ENCODE measurements around the gene PCDHGB4. TPM values are rescaled to one million over a fixed set of nuclear protein-coding genes. Genes with fewer than 3 reads are reported as not detected.
A peak's percentile ranks its signal among the peaks of the same experiment; 100 is the strongest.

Gene PCDHGB4
- total and polyA plus RNA-seq, 9 of the 15 experiments (the other 6 are each of a cell fraction or from before 2014, with no cell fraction given), result 0.01 to 0.14 (median 0.03) TPM; not detected in 5

DNA sequence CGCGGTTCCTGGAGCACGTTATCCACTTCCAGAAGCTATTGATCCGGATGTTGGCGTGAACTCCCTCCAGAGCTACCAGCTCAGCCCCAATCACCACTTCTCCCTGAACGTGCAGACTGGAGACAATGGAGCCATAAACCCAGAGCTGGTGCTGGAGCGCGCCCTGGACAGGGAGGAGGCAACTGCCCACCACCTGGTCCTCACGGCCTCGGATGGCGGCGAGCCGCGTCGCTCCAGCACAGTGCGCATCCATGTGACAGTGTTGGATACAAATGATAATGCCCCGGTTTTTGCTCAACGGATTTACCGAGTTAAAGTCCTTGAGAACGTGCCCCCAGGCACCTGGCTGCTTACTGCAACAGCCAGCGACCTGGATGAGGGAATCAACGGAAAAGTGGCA lies 15.9 kb downstream of the PCDHGB4 start:
- WGBS (ENCODE audit: insufficient coverage, low coverage, missing lambda C conversion rate), result 1% methylated on average over 20 of the region's 22 CpGs
- H3K9me1 ChIP-seq (ENCODE audit: control insufficient read depth, insufficient read depth, low read length), result no peaks in the 10 kb centered on the region
- intact Hi-C loops (cut with micrococcal nuclease) (no loop called here), in situ Hi-C loops (cut with MboI) (no loop called here)
- no TSS peak for BruUV-seq (replicated peaks)
- no peak overlapping the region for H3K27ac ChIP-seq (ENCODE audit: extremely low read depth, low read depth, low read length)
- no peaks in the 10 kb centered on the region for H3K36me3 ChIP-seq (ENCODE audit: control insufficient read depth, insufficient read depth, low read length)
- peaks cover 2% of the 10 kb centered on the region; the same call in 1 of the 2 replicates for H3K9me3 ChIP-seq (replicated peaks; ENCODE audit: control insufficient read depth, insufficient read depth, low read depth, low read length)
- H3K79me2 ChIP-seq (ENCODE audit: control insufficient read depth, insufficient read depth, low read length), result no peaks in the 10 kb centered on the region
- ChIA-PET CTCF (ENCODE audit: low intra/inter-chr PET ratio) (interaction anchor here (2.1 kb wide), 1 partner anchor 161 kb away, joined by 10 read pairs; no protein-coding TSS in a partner anchor), POLR2A (no interaction called here)
- DNase-seq (ENCODE audit: extremely low read depth in 1 of 4, low spot score in 3 of 4) (no peak), ATAC-seq (peak; percentile 34; the same call in 1 of the 3 replicates), FAIRE-seq (no peak)
- no peaks in the 10 kb centered on the region for H4K20me1 ChIP-seq (replicated peaks; ENCODE audit: control insufficient read depth, insufficient read depth, low read length)
- H3K4me2 ChIP-seq (ENCODE audit: insufficient read depth, low read length), result no peak overlapping the region
- no peak overlapping the region for H2AFZ ChIP-seq (ENCODE audit: low read depth, low read length)
- no peak overlapping the region for H3K9ac ChIP-seq (ENCODE audit: insufficient read depth in 1 of 2, low read depth in 2 of 2, low read length in 2 of 2)
- no peak for TF ChIP-seq ZNF23 (CRISPR knock-in tag; IDR thresholded peaks at IDR 0.05)
- TF ChIP-seq COPS2 (conservative IDR thresholded peaks at IDR 0.05), result no peak
- TF ChIP-seq ZNF347 (CRISPR knock-in tag; IDR thresholded peaks at IDR 0.05; ENCODE audit: low read depth), result no peak
- no peak for TF ChIP-seq HDGF (IDR thresholded peaks at IDR 0.05)
- TF ChIP-seq, protein P1, sequence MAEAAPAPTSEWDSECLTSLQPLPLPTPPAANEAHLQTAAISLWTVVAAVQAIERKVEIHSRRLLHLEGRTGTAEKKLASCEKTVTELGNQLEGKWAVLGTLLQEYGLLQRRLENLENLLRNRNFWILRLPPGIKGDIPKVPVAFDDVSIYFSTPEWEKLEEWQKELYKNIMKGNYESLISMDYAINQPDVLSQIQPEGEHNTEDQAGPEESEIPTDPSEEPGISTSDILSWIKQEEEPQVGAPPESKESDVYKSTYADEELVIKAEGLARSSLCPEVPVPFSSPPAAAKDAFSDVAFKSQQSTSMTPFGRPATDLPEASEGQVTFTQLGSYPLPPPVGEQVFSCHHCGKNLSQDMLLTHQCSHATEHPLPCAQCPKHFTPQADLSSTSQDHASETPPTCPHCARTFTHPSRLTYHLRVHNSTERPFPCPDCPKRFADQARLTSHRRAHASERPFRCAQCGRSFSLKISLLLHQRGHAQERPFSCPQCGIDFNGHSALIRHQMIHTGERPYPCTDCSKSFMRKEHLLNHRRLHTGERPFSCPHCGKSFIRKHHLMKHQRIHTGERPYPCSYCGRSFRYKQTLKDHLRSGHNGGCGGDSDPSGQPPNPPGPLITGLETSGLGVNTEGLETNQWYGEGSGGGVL (CRISPR knock-in tag; IDR thresholded peaks at IDR 0.05), result no peak
- TF ChIP-seq SAP30 (IDR thresholded peaks at IDR 0.05; ENCODE audit: borderline replicate concordance, insufficient read depth, low read depth, low read length, poor library complexity, severe bottlenecking), result no peak
- TF ChIP-seq MTA1 (IDR thresholded peaks at IDR 0.05; ENCODE audit: borderline replicate concordance), result no peak
- TF ChIP-seq XRCC3 (IDR thresholded peaks at IDR 0.05), result no peak
- TF ChIP-seq, protein P2, sequence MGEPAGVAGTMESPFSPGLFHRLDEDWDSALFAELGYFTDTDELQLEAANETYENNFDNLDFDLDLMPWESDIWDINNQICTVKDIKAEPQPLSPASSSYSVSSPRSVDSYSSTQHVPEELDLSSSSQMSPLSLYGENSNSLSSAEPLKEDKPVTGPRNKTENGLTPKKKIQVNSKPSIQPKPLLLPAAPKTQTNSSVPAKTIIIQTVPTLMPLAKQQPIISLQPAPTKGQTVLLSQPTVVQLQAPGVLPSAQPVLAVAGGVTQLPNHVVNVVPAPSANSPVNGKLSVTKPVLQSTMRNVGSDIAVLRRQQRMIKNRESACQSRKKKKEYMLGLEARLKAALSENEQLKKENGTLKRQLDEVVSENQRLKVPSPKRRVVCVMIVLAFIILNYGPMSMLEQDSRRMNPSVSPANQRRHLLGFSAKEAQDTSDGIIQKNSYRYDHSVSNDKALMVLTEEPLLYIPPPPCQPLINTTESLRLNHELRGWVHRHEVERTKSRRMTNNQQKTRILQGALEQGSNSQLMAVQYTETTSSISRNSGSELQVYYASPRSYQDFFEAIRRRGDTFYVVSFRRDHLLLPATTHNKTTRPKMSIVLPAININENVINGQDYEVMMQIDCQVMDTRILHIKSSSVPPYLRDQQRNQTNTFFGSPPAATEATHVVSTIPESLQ (CRISPR knock-in tag; IDR thresholded peaks at IDR 0.05), result no peak
- TF ChIP-seq ZNF354B (CRISPR knock-in tag; IDR thresholded peaks at IDR 0.05), result no peak
- no peak for TF ChIP-seq ARID2 (IDR thresholded peaks at IDR 0.05)
- no peak for TF ChIP-seq ZNF778 (CRISPR knock-in tag; IDR thresholded peaks at IDR 0.05)
- no peak for TF ChIP-seq ZNF146 (CRISPR knock-in tag; IDR thresholded peaks at IDR 0.05; ENCODE audit: unreplicated experiment)
- TF ChIP-seq ZNF384 (IDR thresholded peaks at IDR 0.05; ENCODE audit: low read depth, low read length), result no peak
- no peak for TF ChIP-seq ZNF12 (CRISPR knock-in tag; IDR thresholded peaks at IDR 0.05)
- TF ChIP-seq SIN3B (IDR thresholded peaks at IDR 0.05; ENCODE audit: low read depth), result no peak
- TF ChIP-seq BRD9 (IDR thresholded peaks at IDR 0.05; ENCODE audit: low read depth, partially characterized antibody), result no peak
- TF ChIP-seq KDM1A (IDR thresholded peaks at IDR 0.05), result no peak
- TF ChIP-seq RFX5 (IDR thresholded peaks at IDR 0.05; ENCODE audit: low read depth, low read length), result no peak
- peaks cover 0 to 12% of the 10 kb centered on the region in 2 experiments; a peak in 3 of 5 replicates for H3K4me1 ChIP-seq (replicated peaks in 1 of 2; ENCODE audit: control insufficient read depth in 2 of 2, insufficient read depth in 2 of 2, low read length in 2 of 2)
- H3K27me3 ChIP-seq (ENCODE audit: control insufficient read depth in 2 of 2, insufficient read depth in 2 of 2, low read length in 2 of 2), result peaks cover 3 to 30% of the 10 kb centered on the region in 2 experiments; a peak in 3 of 5 replicates
- H3K4me3 ChIP-seq, result no peak overlapping the region
